GM19463 (cell line): Measurements from ENCODE around the gene GZMH.
"Not testable (repeated sequence)": the region's sequence is repeated elsewhere in the genome, so short reads cannot be mapped to it uniquely, and the experiment has no call there.

Experiments used
- ATAC-seq: cut with Tn5 transposase; IDR thresholded peaks from one replicate; pipeline ENCODE4 v1.9.1; 2021; ENCODE audit warnings: mild to moderate bottlenecking, moderate library complexity; ENCODE audit not compliant: unreplicated experiment

GZMH gene

DNA sequence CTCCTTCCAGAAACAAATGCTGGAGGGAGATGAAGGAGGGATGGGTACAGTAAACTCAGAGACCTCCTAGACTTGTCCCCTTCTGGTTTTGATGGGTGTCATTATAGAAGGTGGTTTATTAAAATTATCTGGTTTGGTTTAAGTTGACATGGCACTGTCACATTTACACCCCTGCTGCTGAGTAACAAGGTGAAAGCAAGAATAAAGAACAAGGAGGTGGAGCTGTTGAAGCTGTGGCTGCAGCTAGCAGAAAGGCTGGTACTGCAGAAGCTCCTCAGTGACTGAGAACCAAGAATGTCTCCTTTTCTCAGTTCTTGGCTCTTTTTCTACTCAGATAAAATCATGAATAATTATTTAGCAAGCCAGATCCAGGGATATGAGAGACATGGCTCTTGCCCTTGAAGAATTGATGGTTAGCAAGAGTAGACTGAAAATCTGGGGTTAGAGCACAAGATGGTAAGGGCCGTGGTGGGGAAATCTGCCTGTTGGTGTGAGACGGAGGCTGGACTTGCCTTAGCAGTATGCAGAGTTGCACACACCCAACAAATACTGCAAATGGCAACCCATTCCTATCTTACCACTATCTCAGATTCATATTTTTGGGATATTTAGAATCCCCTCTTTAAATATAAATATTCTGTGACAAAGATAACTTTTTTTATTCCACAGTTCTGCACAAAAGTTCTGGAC lies at the start of gene GZMH:
Gene GZMH, minus strand, starts transcription at position 31 of the 690 bp plus-strand sequence. CDS start 72 bp downstream, outside the sequence.
- peak; percentile 37 for ATAC-seq

DNA sequence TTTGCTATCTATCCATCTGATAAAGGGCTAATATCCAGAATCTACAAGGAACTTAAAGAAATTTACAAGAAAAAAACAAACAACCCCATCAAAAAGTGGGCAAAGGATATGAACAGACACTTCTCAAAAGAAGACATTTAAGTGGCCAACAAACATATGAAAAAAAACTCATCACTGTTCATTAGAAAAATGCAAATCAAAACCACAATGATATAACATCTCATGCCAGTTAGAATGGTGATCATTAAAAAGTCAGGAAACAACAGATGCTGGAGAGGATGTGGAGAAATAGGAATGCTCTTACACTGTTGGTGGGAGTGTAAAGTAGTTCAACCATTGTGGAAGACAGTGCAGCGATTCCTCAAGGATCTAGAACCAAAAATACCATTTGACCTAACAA lies 38.9 kb upstream of the GZMH start:
- not testable (repeated sequence) for ATAC-seq

- no peak for ATAC-seq
These were observed 30.4 kb upstream of the GZMH start for GRCh38 chr14:24639905-24640304.

DNA sequence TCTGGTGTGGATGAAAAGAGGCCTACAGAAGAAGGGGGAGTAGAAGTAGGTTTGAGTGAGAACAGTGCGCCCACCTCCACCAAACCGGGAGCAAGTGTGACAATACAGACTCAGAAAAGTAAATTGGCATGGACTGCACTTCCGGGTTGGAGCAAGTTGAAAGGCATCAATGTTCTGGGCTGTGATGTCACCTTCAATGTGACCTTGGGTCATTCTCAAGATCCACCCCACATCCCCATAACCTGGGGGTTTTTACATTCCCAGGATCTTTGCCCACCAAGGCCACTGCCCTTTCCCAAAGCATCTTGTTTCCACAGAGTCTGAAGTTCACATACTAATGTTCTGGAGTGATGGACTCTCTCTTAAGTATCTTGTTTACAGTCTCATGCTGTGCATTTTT lies 29.8 kb upstream of the GZMH start:
- ATAC-seq = no peak

GRCh38 chr14:24634158-24634557 lies 24.7 kb upstream of the GZMH start, which contains the start of gene GZMB:
TSS of gene GZMB (minus strand) at chr14:24634190. CDS start at chr14:24634160, 30 bp downstream.
- no peak for ATAC-seq

GRCh38 chr14:24633353-24633752 lies 23.9 kb upstream of the GZMH start:
- no peak for ATAC-seq

DNA sequence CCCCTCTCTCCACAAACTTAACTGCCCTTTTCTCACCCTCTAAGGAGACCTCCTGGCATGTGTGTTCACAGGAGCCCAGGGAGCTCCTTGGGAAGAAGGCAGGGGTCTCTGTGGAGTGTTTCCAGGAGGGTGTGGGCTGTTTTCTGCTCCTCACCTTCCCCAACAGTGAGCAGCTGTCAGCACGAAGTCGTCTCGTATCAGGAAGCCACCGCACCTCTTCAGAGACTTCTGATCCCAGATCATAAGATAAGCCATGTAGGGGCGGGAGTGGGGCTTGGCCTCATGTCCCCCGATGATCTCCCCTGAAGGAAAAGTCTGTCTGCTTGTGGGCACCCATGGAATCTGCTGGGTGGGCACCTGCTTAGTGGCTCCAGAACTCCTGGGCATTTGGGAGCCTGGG lies 23.3 kb upstream of the GZMH start:
- no peak for ATAC-seq

DNA sequence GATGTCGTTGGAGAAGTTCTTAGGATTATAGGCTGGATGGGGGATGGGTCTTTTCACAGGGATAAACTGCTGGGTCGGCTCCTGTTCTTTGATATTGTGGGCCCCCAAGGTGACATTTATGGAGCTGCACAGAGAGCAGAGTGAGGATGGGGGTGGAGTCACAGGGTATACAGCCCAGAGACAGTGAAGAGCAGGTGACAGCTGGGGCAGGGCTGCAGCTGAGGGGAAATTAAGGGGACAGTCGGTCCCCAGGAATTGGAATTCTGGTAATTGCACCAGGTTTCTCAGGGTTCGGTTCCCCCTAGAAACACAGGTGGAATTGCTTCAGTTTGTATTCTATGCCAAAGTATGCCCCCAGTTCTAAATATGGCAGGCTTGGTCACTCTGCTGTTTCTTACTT lies 22.9 kb upstream of the GZMH start:
- ATAC-seq = no peak

- no peak for ATAC-seq
These were observed 22.4 kb upstream of the GZMH start for GRCh38 chr14:24631749-24632335.

DNA sequence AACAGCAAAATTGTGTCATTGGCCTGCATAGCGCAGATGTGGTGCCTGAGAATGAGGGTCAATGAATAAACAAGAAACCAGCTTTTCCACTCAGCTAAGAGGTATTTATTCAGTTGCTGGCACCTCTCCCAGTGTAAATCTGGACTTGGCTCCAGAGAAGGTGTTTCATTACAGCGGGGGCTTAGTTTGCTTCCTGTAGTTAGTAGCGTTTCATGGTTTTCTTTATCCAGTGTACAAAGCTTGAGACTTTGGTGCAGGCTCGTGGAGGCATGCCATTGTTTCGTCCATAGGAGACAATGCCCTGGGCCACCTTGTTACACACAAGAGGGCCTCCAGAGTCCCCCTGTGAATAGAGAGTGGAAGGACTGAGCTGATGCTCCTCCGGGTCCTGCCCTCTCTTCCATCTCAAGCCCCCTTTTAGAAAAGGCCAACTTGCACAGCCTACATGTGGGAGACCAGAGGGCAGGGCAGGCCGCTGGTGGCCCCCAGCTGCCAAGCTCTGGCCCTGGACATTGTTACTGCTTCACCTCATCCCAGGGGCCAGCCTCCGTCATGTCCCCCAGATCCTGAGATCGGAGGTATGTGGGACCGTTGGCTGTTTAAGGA lies 21.5 kb upstream of the GZMH start:
- ATAC-seq = no peak

DNA sequence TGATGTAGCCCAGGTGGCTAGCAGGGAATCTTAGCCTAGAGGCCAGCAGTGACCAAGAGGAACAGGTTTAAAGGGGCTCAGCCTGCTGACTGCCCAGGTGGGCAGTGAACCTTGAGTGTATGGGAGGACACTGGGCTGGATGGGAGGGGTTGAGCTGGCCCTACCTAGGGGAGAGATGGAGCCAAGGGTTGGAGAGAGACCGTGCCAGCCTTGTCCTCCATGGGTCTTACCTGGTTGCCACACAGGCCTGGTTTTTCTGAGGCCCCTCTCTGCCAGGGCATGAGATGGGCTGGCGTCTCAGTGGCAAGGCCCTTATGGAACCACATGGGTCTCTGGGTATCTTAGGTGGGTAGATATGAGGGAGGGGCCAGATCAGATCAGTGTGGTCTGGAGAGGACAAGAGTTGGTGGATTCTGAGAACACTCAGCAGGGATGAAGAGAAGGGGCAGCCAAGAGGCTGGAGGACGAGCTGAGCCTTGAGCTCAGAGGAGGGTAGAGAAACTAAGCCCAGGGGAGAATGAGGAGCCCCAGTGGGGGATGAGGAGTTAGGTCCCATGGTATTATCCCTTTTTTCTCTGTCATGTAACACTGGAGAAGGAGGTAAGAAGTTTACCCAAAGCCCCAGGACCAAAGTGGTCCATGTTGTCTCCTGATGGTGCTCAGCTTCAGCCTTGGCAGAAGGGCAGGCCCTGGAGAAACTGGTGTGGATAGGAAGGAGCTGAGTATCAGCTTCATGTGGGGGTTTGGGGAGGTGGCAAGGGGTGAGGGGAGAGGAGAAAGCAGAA lies 20.8 kb upstream of the GZMH start:
- no peak for ATAC-seq

DNA sequence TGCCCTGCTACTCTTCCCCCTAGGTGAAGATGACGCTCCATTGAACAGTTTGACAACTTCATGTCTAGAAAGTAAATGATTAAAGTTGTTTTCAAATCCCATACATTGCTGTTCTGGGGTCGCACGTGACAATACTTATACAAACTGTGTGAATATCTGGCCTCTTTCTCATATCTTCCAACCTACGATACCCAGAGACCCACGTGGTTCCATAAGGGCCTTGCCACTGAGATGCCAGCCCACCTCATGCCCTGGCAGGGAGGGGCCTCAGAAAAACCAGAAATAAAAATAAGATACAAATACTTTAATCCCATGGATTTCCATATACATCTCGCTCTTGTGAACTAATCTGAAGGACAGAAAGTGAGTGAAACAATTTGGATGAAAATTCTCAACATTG lies 20.0 kb upstream of the GZMH start:
- ATAC-seq = no peak

- no peak for ATAC-seq
These were observed 4.3 kb upstream of the GZMH start for GRCh38 chr14:24613747-24614146.

DNA sequence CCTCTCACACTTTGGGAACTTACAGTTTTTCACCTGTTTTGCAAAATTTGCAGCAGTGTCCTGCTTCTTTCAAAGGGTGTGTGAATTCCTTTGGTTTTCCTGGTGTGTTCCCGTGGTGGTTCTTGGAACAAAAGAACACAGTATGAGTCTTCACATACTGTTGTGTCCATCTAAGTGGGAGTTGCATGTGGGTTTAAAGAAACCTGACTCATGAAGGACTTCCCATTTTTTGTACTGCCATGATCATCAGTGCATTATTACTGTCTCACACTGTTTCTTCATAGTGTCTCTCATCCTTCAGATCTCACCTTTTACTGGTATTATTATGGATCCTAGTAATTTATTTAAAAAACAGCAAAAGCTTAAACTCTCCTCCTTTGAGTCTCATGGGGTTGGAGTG lies 3.8 kb upstream of the GZMH start:
- ATAC-seq = no peak

DNA sequence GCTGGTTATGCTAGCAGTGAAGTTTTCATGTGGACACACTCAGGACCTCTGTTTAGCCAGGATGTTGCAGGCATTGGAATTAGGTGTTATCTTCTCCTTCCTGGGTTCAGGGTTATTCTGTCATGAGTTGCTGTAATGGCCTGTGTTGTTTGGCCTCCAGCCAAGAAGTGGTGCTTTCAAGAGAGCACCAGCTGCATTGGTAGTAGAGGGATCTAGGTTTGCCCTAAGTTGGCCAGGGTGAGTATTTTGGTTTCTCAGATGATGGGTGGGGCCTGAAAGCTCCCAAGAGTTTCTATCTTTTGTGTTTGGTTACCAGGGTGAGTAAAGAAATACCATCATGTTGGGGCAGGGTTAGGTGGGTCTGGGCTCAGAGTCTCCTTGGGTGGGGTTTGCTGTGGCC lies 2.7 kb upstream of the GZMH start:
- ATAC-seq = no peak

DNA sequence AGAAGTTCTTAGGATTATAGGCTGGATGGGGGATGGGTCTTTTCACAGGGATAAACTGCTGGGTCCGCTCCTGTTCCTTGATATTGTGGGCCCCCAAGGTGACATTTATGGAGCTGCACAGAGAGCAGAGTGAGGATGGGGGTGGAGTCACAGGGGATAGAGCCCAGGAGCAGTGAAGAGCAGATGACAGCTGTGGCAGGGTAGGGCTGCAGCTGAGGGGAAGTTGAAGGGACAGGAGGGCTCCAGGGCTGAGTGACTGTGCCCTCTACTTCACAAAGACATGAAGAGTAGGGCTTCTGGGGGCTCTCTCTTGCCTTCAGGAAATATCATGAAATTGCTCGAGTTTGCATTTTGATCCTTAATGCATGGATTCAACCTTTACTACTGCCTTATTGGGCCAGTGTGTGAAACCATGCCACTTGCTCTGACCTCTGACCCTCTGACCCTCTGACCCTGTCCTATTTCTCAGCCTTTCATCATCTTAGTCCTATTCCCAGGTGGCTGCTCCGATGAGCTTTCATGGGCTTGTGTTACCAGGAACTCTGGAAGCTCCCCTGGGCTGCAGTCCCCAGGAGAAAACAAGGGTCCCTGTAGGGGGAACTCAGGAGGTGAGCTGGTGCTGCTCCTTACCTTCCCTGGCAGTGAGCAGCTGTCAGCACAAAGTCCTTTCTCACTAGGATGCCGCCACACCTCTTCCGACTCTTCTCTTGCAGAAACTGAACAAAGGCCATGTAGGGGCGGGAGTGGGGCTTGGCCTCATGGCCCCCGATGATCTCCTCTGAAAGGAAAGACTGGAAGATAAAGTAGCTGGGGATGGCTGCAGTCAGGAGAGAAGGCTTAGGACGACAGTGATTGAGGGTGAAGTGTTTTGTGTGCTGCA lies 1.6 kb downstream of the GZMH start:
- ATAC-seq = no peak

GRCh38 chr14:24607081-24607480 lies 2.4 kb downstream of the GZMH start:
- ATAC-seq = no peak

DNA sequence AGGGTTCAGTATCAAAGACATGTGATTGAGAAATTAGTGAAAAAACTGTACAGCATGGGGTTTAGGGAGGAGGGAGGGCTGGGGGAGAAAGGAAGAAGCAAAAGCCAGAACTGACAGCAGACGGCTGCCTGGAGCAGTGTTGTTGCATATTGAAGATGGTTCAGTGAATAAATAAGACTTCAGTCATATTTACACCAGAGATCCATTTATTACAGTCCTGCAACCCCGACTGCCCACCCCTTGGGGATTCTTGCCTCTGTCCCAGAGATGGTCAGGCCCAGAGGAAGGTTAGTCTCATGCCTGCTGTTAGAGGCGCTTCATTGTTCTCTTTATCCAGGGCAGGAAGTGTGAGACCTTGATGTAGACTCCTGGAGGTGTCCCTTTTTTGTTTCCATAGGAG lies 3.2 kb downstream of the GZMH start:
- no peak for ATAC-seq

GRCh38 chr14:24605435-24606190 lies 3.9 kb downstream of the GZMH start:
- ATAC-seq = peak; percentile 87

- no peak for ATAC-seq
These were observed 12.1 kb downstream of the GZMH start for GRCh38 chr14:24597403-24597802.
